Immature natural killer cell (primary cell): ENCODE measurements around the gene AR. TPM values are rescaled to one million over a fixed set of nuclear protein-coding genes. Genes with fewer than 3 reads are reported as not detected.

Experiments
- DNase-seq, 3 donors: peaks; one replicate each; pipeline ENCODE4 v3.0.0; 2022; ENCODE audit warnings: mixed read lengths in 1 of 3
- H3K27ac Mint-ChIP-seq, 6 donors: one replicate each; pipeline ENCODE4 v1.8.0; 2020; ENCODE audit warnings: mixed read lengths in 6 of 6, mild to moderate bottlenecking in 5 of 6, inconsistent platforms in 4 of 6, moderate library complexity in 3 of 6
- H3K27me3 Mint-ChIP-seq, 3 donors: one replicate each; pipeline ENCODE4 v1.8.0; 2020 to 2021; ENCODE audit warnings: low read depth in 3 of 3, mild to moderate bottlenecking in 3 of 3, mixed read lengths in 3 of 3, moderate library complexity in 3 of 3, inconsistent platforms in 1 of 3
- H3K36me3 Mint-ChIP-seq, 3 donors: one replicate each; pipeline ENCODE4 v1.8.0; 2020; ENCODE audit warnings: mixed read lengths in 3 of 3, inconsistent platforms in 2 of 3, mild to moderate bottlenecking in 2 of 3
- H3K4me1 Mint-ChIP-seq, 2 donors: one replicate each; pipeline ENCODE4 v1.8.0; 2020; ENCODE audit warnings: inconsistent platforms in 2 of 2, mild to moderate bottlenecking in 2 of 2, mixed read lengths in 2 of 2, moderate library complexity in 1 of 2
- H3K4me3 Mint-ChIP-seq, 5 donors: one replicate each; pipeline ENCODE4 v1.8.0; 2020; ENCODE audit warnings: mild to moderate bottlenecking in 5 of 5, mixed read lengths in 5 of 5, inconsistent platforms in 3 of 5, moderate library complexity in 3 of 5
- H3K9me3 Mint-ChIP-seq, 6 donors: one replicate each; pipeline ENCODE4 v1.8.0; 2020; ENCODE audit warnings: mild to moderate bottlenecking in 6 of 6, mixed read lengths in 6 of 6, inconsistent platforms in 4 of 6, moderate library complexity in 3 of 6
- polyA plus RNA-seq, 3 donors: library from polyadenylated mRNA; unstranded; fragments of 300-500 nt; fragmentation: Illumina TruSeq; gene quantifications; one replicate each; pipeline ENCODE4 v1.2.3, GENCODE V29; 2021

Gene AR
- polyA plus RNA-seq, 3 donors from 2014 or later = 0.20 TPM; not detected in 2

- Mint-ChIP-seq H3K4me3 (no peak overlapping the region), H3K9me3 (no peaks in the 10 kb centered on the region), H3K27ac (no peak overlapping the region), H3K36me3 (no peaks in the 10 kb centered on the region), H3K4me1 (no peaks in the 10 kb centered on the region), H3K27me3 (peaks cover 1 to 5% (median 4%) of the 10 kb centered on the region in 3 donors)
- DNase-seq = no peak
Observed at GRCh38 chrX:67692246-67692645, 148.4 kb downstream of the AR start.

- H3K27ac Mint-ChIP-seq = no peak overlapping the region
- DNase-seq = no peak
- H3K36me3 Mint-ChIP-seq = no peaks in the 10 kb centered on the region
- H3K4me3 Mint-ChIP-seq = no peak overlapping the region
- no peaks in the 10 kb centered on the region for H3K4me1 Mint-ChIP-seq
- peaks cover 1 to 5% (median 3%) of the 10 kb centered on the region in 3 donors for H3K27me3 Mint-ChIP-seq
- no peaks in the 10 kb centered on the region for H3K9me3 Mint-ChIP-seq
Observed at GRCh38 chrX:67693928-67694327, 150.1 kb downstream of the AR start.

DNA sequence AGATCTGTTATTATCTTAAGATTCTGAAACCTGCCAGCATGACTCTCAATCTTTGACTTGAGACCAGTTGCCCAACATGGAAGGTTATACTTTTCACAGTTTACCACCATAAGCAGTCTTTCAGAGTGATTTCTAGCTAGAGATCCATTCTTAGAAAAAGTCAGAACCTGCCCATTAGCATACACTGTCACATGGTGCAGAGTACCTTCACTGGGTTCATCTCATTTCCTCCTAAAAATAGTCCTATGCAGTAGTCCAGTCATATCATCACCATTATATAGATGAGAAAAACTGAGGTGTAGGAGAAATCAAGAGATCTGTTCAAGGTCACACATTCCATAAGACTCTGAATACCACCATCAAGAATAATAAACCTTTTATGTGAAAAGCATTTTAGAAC, 153.6 kb downstream of the AR start:
- H3K9me3 Mint-ChIP-seq = no peaks in the 10 kb centered on the region
- DNase-seq = no peak
- no peak overlapping the region for H3K4me3 Mint-ChIP-seq
- H3K4me1 Mint-ChIP-seq = no peaks in the 10 kb centered on the region
- H3K27ac Mint-ChIP-seq = no peak overlapping the region
- peaks cover 0 to 5% (median 3%) of the 10 kb centered on the region in 3 donors for H3K27me3 Mint-ChIP-seq
- no peaks in the 10 kb centered on the region for H3K36me3 Mint-ChIP-seq

DNA sequence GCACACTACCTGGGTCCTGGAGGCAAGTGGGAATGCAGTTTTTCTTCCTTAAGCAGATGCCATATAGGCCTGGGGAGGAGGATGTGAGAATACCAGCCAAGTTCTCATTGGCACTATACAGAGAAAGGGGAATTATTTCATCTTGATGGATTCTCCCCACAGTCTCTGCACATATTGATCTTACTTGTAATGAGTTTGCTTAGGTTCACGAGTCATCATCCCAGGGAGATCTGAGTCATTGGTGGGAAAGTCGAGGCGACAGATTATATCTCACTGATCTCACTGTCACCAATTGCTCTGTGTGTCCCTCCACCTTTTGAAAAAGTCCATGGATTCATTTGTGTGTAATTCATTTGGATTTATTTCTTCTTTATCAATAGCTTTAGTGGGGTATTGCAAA, 156.8 kb downstream of the AR start:
- Mint-ChIP-seq H3K27ac (no peak overlapping the region), H3K9me3 (no peaks in the 10 kb centered on the region), H3K4me1 (no peaks in the 10 kb centered on the region), H3K27me3 (peaks cover 0 to 3% (median 2%) of the 10 kb centered on the region in 3 donors), H3K36me3 (no peaks in the 10 kb centered on the region), H3K4me3 (no peak overlapping the region)
- DNase-seq = no peak

DNA sequence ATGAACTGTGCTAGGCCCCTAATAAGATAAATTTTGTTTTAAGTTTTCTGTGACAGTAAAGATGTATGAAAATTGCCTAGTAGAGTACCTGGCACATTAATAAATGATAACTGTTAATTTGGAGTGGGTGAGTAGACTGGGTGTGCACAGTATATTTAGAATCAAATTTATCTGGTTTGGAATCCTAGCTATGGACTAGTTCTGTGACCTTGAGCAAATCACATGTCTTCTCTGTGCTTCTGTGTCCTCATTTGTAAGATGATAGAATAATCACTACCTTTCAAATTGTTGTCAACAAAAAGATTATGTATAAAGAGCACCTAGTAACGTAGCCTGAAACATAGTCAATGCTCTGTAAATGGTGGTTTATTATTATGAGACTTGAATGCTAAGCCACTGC, 170.2 kb downstream of the AR start:
- Mint-ChIP-seq H3K36me3 (no peaks in the 10 kb centered on the region), H3K4me3 (no peak overlapping the region), H3K27ac (no peak overlapping the region), H3K27me3 (peaks cover 0 to 9% (median 4%) of the 10 kb centered on the region in 3 donors), H3K4me1 (no peaks in the 10 kb centered on the region), H3K9me3 (peaks cover 0 to 6% (median 2%) of the 10 kb centered on the region in 6 donors)
- DNase-seq = no peak

GRCh38 chrX:67717571-67717970, 173.8 kb downstream of the AR start:
- Mint-ChIP-seq H3K27ac (no peak overlapping the region), H3K27me3 (peaks cover 0 to 10% (median 6%) of the 10 kb centered on the region in 3 donors), H3K36me3 (no peaks in the 10 kb centered on the region), H3K4me3 (no peak overlapping the region), H3K9me3 (peaks cover 0 to 2% (median 0%) of the 10 kb centered on the region in 6 donors), H3K4me1 (no peaks in the 10 kb centered on the region)
- DNase-seq = no peak

- H3K27ac Mint-ChIP-seq = no peak overlapping the region
- H3K9me3 Mint-ChIP-seq = peaks cover 0 to 2% (median 0%) of the 10 kb centered on the region in 6 donors
- no peaks in the 10 kb centered on the region for H3K4me1 Mint-ChIP-seq
- H3K4me3 Mint-ChIP-seq = no peak overlapping the region
- DNase-seq = no peak
- H3K36me3 Mint-ChIP-seq = no peaks in the 10 kb centered on the region
- peaks cover 0 to 10% (median 6%) of the 10 kb centered on the region in 3 donors for H3K27me3 Mint-ChIP-seq
Observed at GRCh38 chrX:67718926-67719325, 175.1 kb downstream of the AR start.

- no peak for DNase-seq
- no peak overlapping the region for H3K4me3 Mint-ChIP-seq
- H3K27ac Mint-ChIP-seq = no peak overlapping the region
- H3K27me3 Mint-ChIP-seq = peaks cover 0 to 10% (median 6%) of the 10 kb centered on the region in 3 donors
- no peaks in the 10 kb centered on the region for H3K4me1 Mint-ChIP-seq
- peaks cover 0 to 2% (median 0%) of the 10 kb centered on the region in 6 donors for H3K9me3 Mint-ChIP-seq
- no peaks in the 10 kb centered on the region for H3K36me3 Mint-ChIP-seq
Observed at GRCh38 chrX:67720344-67720743, 176.5 kb downstream of the AR start.

GRCh38 chrX:67721321-67721720, 177.5 kb downstream of the AR start:
- peaks cover 0 to 10% (median 6%) of the 10 kb centered on the region in 3 donors for H3K27me3 Mint-ChIP-seq
- no peak overlapping the region for H3K27ac Mint-ChIP-seq
- no peak for DNase-seq
- H3K9me3 Mint-ChIP-seq = peaks cover 0 to 1% (median 0%) of the 10 kb centered on the region in 6 donors
- H3K4me3 Mint-ChIP-seq = no peak overlapping the region
- H3K4me1 Mint-ChIP-seq = no peaks in the 10 kb centered on the region
- no peaks in the 10 kb centered on the region for H3K36me3 Mint-ChIP-seq

DNA sequence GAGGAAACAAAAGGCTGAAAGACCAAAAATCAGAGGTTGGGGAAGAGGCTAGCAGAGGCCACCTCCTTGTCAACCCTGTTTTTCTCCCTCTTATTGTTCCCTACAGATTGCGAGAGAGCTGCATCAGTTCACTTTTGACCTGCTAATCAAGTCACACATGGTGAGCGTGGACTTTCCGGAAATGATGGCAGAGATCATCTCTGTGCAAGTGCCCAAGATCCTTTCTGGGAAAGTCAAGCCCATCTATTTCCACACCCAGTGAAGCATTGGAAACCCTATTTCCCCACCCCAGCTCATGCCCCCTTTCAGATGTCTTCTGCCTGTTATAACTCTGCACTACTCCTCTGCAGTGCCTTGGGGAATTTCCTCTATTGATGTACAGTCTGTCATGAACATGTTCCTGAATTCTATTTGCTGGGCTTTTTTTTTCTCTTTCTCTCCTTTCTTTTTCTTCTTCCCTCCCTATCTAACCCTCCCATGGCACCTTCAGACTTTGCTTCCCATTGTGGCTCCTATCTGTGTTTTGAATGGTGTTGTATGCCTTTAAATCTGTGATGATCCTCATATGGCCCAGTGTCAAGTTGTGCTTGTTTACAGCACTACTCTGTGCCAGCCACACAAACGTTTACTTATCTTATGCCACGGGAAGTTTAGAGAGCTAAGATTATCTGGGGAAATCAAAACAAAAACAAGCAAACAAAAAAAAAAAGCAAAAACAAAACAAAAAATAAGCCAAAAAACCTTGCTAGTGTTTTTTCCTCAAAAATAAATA, 179.9 kb downstream of the AR start:
- Mint-ChIP-seq H3K9me3 (no peaks in the 10 kb centered on the region), H3K4me3 (no peak overlapping the region), H3K27me3 (peaks cover 0 to 5% (median 4%) of the 10 kb centered on the region in 3 donors), H3K27ac (no peak overlapping the region), H3K4me1 (no peaks in the 10 kb centered on the region), H3K36me3 (no peaks in the 10 kb centered on the region)
- no peak for DNase-seq

DNA sequence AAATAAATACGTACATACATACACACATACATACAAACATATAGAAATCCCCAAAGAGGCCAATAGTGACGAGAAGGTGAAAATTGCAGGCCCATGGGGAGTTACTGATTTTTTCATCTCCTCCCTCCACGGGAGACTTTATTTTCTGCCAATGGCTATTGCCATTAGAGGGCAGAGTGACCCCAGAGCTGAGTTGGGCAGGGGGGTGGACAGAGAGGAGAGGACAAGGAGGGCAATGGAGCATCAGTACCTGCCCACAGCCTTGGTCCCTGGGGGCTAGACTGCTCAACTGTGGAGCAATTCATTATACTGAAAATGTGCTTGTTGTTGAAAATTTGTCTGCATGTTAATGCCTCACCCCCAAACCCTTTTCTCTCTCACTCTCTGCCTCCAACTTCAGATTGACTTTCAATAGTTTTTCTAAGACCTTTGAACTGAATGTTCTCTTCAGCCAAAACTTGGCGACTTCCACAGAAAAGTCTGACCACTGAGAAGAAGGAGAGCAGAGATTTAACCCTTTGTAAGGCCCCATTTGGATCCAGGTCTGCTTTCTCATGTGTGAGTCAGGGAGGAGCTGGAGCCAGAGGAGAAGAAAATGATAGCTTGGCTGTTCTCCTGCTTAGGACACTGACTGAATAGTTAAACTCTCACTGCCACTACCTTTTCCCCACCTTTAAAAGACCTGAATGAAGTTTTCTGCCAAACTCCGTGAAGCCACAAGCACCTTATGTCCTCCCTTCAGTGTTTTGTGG, 180.7 kb downstream of the AR start:
- H3K27ac Mint-ChIP-seq = no peak overlapping the region

GRCh38 chrX:67725471-67725870, 181.7 kb downstream of the AR start:
- peaks cover 0 to 2% (median 0%) of the 10 kb centered on the region in 3 donors for H3K27me3 Mint-ChIP-seq

More for the DNA sequence above, 180.7 kb downstream of the AR start:
- Mint-ChIP-seq H3K4me1 (no peaks in the 10 kb centered on the region), H3K4me3 (no peak overlapping the region), H3K36me3 (no peaks in the 10 kb centered on the region), H3K9me3 (no peaks in the 10 kb centered on the region), H3K27me3 (peaks cover 0 to 5% (median 3%) of the 10 kb centered on the region in 3 donors)
- DNase-seq = no peak

DNA sequence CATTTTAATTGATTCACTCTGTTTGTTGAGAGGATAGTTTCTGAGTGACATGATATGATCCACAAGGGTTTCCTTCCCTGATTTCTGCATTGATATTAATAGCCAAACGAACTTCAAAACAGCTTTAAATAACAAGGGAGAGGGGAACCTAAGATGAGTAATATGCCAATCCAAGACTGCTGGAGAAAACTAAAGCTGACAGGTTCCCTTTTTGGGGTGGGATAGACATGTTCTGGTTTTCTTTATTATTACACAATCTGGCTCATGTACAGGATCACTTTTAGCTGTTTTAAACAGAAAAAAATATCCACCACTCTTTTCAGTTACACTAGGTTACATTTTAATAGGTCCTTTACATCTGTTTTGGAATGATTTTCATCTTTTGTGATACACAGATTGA, 182.2 kb downstream of the AR start:
- Mint-ChIP-seq H3K4me3 (no peak overlapping the region), H3K27ac (no peak overlapping the region), H3K9me3 (no peaks in the 10 kb centered on the region), H3K27me3 (peaks cover 0 to 2% (median 0%) of the 10 kb centered on the region in 3 donors), H3K36me3 (no peaks in the 10 kb centered on the region), H3K4me1 (no peaks in the 10 kb centered on the region)
- DNase-seq = no peak

More at GRCh38 chrX:67725471-67725870, 181.7 kb downstream of the AR start:
- Mint-ChIP-seq H3K4me1 (no peaks in the 10 kb centered on the region), H3K27ac (peak overlapping the region in 1 of 6 donors; percentile 63), H3K36me3 (no peaks in the 10 kb centered on the region), H3K4me3 (no peak overlapping the region), H3K9me3 (no peaks in the 10 kb centered on the region)
- no peak for DNase-seq

- Mint-ChIP-seq H3K27ac (no peak overlapping the region), H3K9me3 (no peaks in the 10 kb centered on the region), H3K36me3 (no peaks in the 10 kb centered on the region), H3K4me3 (no peak overlapping the region), H3K4me1 (no peaks in the 10 kb centered on the region), H3K27me3 (peaks cover 0 to 6% (median 0%) of the 10 kb centered on the region in 3 donors)
- DNase-seq = no peak
Observed at GRCh38 chrX:67727576-67727975, 183.8 kb downstream of the AR start.
